ENCODE measurements around the gene DSE.

GRCh38 chr6:116467096-116467495 is 96.3 kb downstream of the DSE start:
- TF ChIP-seq CTCF (IDR thresholded peaks at IDR 0.05) = no peak
- TF ChIP-seq TCF7L2 (IDR thresholded peaks at IDR 0.05; ENCODE audit: low read depth, low read length) = no peak
- no peak for TF ChIP-seq POLR2AphosphoS5 (IDR thresholded peaks at IDR 0.05; ENCODE audit: low read depth, low read length)

Data from Panc1 (cell line).